Renal cortical epithelial cell (primary cell): ENCODE measurements around the gene ERCC5. TPM values are rescaled to one million over a fixed set of nuclear protein-coding genes. Genes with fewer than 3 reads are reported as not detected.

Source experiments
- DNase-seq: peaks from one replicate; pipeline ENCODE4 v3.0.0-alpha.2; 2011; ENCODE audit warnings: low read depth
- total RNA-seq: library from RNA; depleted of rRNA; stranded (reverse); fragments of >200 nt; gene quantifications from 2 replicates; pipeline ENCODE4 v1.2.3, GENCODE V29; 2014

The ERCC5 gene
- total RNA-seq, result 78.0 TPM in 2 replicates

DNA sequence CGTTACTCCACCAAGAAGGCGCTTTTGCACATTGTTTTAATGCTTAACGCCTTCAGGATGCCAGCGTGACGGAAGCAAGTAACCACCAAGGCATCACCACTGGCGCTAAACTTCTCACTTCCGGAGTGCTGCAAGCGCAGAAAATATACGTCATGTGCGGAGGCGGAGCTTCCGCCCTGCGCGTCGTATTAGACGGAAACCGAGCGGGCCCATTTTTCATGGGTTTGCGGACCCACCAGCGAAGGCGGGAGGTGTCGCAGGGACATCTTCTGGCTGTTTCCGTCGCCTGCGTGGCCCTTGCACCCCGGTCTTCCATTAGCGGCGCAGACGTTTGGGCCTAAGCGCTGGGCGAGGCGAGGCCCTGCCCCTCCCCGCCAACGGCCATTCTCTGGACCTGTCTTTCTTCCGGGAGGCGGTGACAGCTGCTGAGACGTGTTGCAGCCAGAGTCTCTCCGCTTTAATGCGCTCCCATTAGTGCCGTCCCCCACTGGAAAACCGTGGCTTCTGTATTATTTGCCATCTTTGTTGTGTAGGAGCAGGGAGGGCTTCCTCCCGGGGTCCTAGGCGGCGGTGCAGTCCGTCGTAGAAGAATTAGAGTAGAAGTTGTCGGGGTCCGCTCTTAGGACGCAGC is at the start of gene ERCC5:
Gene ERCC5, plus strand, starts transcription at position 403 of the 631 bp plus-strand sequence. CDS start 235 bp downstream, outside the sequence.
- peak; percentile 91 for DNase-seq

DNA sequence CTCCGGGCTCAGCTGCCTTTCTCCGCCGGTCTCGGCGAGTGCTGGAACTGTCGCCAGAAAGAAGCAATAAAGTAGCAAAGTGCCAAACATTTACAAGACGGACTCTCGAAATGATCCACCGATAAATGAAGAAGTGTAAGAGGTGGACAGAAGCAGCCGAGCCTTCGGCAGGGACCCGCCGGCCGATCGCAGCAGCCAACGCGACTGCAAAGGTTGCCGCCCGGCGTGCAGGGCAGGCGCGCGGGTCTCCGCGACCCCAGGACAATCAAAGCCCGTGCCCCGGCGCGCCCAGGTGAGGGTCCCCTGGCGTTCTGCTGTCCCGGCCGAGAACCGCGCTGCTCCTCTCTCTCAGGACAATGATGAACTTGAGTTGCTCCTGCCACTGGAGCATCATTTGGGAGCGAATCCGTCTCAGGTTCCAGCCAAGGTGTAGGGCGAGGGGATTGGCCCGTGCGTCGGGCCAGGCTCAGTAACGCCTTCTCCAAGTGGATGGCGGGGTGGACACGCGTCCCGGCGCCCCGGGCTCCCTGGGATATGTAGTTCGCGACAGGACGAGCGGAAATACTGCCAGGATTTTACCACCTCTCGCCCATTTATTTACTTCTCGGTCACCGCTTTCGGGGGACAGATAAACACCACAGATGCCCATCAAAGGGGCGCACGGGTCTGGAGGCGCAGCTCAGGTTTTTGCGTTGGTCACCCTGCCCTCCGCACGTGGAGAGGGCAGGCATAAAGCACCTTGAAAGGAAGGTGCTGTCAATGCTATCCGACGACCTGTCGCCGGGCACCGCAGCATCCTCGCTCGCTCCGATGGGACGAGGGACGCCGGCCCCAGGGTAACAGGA is 47.0 kb upstream of the ERCC5 start, which contains the start of the genes BIVM and POGLUT2:
Gene BIVM, plus strand, starts transcription at position 539 of the 845 bp plus-strand sequence. CDS start 8,149 bp downstream, outside the sequence.
Gene POGLUT2, minus strand, starts transcription at position 396 of the 845 bp plus-strand sequence. Its CDS starts 306 bp downstream, at position 90.
- peak; percentile 86 for DNase-seq

DNA sequence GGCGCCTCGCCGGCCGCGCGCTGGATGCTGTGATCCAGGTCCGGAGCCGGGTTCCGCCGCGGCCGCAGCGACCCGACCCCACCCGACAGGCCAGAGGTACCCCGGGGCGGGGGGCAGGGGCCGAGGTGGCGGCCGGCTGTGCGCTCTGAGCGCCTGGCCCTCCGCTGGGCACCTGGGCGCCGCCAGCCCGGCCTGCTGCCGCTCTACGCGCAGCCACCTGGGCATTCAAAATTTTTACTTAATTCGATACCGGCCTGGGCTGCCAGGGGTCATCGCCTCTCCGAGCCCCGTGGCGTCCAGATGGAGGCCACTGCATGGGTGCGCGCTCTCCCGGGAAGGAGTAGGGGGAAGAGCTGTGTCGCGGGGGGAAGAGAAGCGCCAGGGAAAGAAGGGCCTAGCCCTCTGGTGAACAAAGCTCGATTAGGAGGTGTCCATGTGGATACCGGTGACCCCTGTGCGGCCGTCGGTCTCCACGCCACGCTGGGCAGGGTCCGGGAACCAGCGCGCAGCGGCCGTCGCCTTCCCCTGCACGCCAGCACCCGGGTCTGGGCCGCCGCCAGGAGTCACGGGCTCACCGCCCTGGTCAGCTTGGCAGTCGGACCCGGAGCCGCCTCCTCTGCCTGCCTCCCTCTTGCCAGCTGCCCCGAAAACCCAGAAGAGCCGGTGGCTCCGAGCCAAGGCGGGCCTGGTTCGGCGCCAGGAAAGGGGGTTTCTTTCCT is 46.2 kb upstream of the ERCC5 start:
- no peak for DNase-seq

DNA sequence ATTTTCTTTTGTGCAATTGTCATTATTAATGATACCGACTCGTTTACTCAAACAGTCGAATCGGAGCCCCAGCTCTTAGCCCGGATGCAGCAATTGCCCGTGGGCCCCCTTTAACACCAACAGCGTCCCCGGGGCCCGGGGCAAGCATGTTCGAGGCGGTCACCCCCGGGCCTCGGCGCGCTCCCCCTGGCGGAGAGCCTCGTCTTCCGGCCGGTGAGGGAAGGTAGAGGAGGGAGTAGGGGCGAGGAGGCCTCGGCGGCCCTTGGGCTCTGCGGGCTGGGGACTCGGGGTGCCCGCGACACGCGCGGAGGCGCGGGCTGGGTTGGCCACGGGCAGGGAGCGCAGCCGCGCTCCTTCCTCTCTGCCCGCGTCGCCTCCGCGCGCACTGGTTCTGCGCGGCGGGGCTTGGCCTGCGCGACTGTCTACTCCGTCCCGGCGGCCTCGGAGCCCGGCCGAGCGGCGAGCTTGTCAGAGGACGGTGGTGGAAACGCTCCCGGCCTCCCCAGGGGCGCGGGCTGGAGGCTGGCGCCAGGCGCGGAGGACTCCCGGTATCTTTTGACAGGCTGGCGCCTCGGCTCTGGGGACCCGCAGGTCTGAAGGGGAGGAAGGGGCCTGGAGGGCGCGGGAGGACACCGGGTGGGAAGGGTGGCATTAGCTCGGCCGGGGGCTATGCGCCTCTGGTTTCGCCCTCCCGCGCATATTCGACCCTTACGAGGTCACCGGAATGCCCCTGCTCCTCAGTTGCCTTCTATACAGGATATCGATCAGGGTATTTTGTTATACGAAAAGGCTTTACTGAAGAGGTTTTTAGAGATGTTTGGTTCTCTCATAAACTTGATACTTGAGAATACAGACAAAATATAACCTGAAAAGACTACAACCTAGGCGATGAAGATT is 45.4 kb upstream of the ERCC5 start:
- no peak for DNase-seq

DNA sequence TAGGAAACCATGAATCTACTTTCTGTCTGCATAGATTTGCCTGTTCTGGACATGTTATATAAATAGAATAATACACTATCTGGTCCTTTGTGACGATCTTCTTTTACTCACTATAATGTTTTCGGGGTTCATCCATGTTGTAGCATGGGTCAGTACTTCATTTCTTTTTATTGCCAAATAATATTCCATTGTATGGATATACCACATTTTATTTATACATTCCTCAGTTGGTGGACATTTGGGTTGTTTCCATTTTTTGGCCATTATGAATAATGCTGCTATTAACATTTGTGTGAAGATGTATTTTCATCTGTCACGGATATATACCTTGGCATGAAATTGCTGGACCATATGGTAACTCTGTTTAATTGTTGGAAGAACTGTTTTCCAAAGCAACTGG is 40.2 kb upstream of the ERCC5 start:
- DNase-seq, result no peak

DNA sequence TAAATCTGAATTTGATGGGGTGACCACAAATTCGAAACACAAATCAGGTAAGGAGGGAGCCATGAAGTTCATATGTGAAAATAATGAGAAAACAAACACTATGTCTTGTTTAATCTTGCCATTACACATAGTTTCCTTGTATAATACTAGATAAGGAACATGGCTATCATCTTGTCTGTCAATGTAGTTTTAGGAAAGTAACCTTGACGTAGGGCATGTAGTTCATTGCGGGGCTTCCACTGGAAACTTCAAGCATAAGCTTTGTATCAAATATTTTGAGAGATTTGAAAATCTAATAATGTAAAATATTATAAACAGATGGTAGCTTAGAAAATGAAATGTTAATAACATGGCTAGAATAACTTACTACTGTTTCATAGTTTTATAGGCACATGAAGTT is 38.1 kb upstream of the ERCC5 start:
- DNase-seq, result no peak

DNA sequence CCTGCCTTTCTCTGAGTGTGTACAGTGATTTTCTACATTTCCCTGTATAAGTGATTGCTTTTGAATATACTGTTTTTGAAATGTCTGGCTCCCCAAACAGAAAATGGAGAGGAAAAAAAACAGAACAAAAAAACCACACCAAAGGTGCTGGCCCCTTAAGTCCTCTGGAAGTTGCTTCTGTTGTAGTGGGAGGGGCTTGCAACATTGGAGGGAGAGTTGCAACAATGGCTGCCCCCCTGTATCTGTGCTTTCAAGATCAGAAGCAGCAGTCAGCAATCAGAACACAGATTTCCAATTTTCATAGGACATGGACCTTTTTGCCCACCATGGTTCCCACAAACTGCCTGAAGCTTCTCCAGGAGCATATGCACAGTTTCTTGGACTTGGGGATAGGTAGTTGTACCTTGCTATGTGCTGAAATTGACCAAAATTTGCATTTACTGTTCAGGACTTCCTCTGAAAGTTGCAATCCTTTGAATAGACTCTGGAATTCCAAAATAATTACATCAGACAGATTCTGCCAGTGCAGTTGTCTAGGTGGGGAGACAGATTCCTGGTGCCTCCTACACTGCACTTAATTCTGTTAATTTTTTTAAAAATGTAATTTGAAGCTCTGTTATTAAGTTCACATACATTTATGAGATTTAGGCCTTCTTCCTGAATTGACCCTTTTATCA is 33.1 kb upstream of the ERCC5 start:
- peak; percentile 41 for DNase-seq

DNA sequence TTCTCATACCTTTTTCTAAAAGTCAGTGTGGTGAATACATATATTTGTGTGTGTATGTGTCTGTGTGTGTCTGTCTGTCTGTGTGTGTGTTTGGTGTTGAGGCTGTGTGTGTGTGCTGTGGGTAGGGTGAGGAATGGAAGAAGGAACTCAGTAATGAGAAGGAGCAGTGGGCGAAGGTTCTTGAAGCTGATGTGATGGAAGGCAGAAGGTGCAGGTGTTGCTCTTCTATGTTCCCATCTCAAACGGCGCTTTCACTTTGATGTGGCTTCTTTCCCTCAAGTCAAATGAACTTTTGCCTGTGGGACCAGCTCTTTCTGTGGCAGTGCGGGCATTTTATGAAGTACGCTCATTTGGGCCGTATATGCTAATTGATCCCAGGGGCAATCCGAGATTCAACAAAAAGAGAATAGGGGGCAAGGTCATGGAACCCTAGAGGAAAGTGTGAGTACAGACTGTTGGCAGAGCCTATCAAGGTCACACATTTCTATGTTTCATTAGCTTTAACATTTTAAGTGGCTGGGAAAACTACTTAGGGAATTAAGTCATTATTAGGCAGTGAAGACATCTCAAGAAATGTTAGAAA is 31.7 kb upstream of the ERCC5 start:
- DNase-seq, result no peak

DNA sequence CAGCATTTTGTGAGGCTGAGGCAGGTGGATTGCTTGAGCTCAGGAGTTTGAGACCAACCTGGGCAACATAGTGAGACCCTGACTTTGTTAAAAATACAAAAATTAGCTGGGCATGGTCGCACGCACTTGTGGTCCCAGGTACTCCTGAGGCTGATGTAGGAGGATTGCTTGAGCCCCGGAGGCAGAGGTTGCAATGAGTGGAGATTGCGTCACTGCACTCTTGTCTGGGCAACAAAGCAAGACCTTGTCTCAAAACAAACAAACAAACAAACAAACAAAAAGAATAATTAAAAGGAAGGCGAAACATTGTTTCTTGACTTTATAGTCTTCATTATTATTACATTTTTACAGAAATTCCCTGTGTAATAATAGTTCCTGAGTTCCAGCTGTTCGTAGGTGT is 31.0 kb upstream of the ERCC5 start:
- DNase-seq, result no peak

DNA sequence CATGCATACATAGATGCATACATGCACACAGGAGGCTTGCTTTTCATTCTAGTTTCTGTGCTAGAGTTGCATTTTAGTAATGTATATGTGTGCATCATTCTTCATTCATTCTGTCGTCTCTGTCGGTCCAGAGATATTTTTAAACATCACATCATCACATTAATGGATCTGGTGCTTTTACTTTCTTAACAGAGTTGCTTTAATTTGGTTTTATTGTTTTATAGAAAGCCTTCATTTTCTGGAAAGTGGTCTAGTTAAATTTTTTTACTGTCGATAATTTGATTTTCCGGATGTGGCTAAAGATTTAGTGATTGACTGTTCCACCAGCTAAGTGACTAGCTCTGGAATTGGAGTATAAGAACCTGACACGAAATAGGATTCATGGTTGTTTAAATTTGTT is 30.0 kb upstream of the ERCC5 start:
- no peak for DNase-seq

DNA sequence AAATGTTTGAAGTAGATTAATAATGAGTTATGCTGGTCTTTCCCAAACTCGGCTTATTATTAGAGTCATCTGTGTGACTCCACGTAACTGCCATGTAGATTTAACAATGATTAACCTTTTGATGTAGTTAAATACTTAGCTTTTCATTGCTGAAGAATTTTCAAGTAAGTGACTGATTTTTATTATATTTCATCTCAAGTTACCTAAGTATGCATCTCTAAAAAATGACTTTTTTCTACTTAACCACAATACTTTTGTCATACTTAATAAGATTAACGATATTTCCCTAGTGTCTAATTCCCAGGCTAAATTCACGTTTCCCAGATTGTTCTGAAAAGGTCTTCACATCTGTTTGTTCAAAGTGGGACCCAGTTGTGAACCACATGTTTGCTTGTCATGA is 29.1 kb upstream of the ERCC5 start:
- peak; percentile 89 for DNase-seq

DNA sequence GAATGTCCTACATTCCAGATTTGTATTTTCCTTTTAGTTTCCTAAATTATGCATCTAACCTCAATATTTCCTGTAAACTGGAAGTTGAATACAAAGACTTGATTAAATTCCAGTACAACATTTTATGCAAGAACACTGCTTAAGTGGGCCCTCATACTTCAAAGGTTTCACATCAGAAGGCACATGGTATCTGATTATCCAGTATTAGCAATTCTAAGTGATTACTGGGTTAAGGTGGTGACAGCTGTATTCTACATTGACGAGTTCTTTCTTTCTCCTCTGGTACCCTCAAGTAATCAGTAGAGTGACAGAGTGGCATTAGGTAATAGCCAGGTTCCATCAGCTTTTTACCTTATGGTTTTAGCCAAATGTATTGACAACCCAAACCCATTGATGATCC is 28.6 kb upstream of the ERCC5 start:
- peak; percentile 84 for DNase-seq

DNA sequence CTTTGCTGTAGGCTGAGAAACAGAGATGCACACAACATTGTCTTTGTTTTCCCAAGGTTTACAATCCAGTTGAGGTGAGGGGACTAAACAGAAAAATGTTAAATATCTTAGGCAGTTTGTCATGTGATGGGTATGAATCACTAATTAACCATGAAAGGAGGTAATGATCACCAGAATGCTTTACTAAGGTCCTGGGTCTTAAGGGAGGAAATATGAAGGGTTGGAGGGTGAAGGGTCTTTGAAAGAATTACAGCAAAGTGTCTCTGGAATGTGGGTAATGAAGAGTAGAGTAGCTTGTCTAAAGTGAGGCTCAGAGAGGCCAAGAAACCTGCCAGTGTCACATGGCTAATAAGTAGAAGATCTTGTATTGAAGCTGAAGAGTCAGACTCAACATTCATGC is 27.9 kb upstream of the ERCC5 start:
- peak; percentile 99 for DNase-seq

DNA sequence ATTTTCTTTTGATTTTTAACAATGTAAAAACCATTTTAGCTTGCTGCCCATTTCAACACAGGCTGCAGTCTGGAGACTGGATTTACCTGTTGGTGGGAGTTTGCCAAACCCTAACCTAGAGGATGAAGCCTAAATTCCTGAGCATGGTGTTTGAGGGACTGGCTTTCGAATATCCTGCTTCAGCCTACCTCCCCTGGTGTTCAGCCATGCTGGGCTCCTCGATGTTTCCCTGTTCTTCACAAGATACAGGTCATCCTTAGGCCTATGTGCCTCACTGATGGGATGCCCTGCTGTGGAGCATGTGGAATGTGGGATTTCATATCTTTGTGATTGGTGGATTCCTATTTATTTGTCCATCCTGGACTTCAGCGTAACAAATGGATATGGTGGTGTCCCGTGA is 20.4 kb upstream of the ERCC5 start:
- no peak for DNase-seq

DNA sequence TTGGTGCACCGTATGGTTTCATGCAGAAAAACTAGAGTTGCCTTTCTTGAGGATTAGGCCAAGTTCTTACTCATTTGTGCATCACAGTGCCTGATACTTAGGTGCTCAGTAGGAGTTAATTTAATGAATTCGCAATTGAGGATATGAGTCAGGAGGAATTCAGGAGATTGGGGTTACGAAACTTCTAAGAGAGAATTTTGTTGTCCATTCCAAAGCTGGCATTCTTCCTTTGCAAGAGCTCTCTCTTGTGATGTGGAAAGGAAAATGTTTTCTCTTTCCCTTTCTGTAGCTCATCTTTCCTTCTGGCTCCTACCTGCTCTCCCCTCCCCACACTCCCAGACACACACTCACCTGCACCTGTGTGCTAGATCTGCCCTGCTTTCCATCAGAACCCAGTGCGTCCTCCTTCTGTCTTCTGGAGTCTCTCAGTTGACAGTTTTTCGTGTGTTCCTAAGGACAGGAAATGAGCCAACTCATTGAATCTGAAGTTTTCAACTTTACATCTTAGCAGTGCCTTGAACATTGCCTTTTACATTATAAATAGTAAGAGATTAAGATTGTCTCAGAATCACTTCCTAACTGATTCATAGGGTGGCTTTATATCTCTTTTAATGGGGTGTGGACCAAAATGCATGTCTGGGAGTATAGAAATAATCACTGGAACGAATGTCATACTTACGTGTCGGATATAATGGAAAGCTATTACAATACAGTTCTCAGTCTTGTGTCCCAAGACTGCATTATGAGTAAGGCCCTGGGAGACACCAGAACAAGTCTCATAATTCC is 19.7 kb upstream of the ERCC5 start:
- DNase-seq, result peak; percentile 99

DNA sequence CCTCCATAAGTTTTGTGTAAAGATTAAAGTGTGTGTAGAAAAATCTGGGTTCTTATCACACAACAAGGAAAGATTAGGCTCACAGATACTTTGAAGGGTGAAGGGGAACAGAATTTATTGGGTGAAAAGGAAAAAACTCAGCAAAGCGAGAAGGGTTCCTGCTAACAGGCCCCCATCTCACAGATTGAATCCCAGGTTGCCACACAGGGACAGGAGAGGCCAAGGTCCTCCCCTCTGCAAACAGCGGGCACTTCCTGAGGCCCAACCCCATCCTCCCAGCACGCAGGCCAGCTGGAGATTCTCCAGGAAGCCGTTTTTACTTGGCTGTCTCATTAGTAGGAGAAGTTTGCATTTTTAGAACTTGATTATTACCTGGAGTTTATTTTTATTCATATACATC is 15.2 kb upstream of the ERCC5 start:
- DNase-seq, result no peak

DNA sequence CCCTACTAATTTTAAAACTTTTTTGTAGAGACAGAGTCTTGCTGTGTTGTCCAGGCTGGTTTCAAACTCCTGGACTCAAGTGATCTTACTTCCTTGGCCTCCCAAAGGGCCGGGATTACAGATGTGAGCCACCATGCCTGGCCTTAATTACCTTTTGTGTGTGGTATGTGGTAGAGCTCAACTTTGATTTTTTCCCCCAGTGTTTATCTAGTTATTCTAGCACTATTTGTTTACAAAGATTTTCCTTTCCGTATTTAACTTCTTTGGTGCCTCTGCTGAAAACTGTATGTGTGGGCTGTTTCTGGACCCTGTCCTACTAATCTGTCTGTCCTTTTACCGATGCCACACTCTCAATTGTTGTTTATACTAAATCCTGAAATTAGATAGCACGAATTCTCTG is 9.4 kb upstream of the ERCC5 start:
- no peak for DNase-seq

DNA sequence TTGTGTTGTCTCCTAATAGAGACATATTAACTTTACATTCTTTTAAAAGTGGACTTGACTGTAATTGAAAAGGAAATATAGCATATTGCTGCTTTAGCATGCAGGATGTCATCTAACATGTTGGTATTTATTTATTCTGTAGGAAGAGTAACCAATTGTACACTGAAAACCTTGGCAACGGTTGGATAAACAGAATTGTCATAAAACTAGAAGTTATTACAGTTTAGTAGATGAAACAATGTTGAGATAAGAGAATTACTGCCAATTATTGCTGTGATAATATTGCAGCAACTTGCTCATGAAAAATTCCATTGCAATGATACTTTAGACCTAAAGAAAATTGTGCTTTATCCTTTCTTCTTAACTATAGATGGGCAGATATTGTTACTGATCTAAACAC is 7.6 kb upstream of the ERCC5 start:
- no peak for DNase-seq

DNA sequence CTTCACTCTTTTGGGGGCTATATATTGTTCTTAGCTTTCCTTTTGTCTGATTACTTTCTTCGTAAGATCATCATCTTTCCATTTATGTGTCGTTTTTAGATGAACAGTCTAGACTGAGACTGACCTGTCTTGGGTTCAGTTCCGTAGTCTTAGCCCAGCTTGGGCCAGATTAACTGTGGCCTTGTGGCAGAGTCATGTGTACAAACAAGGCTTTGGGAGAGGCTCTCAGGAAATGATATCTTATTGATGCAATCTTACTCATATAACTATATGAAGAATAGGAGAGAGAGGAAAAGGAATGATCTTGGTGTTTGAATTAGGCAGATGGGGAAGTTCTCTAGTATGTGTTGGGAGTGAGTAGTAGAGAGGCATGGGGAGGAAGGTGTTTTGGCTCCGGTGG is 6.8 kb upstream of the ERCC5 start:
- no peak for DNase-seq

DNA sequence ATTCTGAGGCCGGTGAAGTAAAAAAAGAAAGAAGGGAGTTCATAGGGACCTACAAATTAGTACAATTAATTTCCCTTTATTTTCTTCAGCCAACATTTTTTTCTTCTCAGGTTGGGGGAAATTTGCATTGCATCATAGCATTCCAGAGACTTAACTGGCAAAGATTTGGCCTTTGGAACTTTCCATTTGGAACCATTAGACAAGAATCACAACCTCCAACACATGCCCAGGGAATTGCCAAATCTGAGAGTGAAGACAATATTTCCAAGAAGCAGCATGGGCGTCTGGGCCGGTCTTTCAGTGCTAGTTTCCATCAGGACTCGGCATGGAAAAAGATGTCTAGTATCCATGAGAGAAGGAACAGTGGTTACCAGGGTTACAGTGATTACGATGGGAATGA is 6.4 kb upstream of the ERCC5 start:
- DNase-seq, result peak; percentile 63
